HG03439 (cell line): ENCODE results near the gene ERI3.

Source experiments
- ATAC-seq: cut with Tn5 transposase; IDR thresholded peaks from one replicate; pipeline ENCODE4 v1.9.1; 2021; ENCODE audit warnings: mild to moderate bottlenecking, moderate library complexity; ENCODE audit not compliant: unreplicated experiment

Gene ERI3

DNA sequence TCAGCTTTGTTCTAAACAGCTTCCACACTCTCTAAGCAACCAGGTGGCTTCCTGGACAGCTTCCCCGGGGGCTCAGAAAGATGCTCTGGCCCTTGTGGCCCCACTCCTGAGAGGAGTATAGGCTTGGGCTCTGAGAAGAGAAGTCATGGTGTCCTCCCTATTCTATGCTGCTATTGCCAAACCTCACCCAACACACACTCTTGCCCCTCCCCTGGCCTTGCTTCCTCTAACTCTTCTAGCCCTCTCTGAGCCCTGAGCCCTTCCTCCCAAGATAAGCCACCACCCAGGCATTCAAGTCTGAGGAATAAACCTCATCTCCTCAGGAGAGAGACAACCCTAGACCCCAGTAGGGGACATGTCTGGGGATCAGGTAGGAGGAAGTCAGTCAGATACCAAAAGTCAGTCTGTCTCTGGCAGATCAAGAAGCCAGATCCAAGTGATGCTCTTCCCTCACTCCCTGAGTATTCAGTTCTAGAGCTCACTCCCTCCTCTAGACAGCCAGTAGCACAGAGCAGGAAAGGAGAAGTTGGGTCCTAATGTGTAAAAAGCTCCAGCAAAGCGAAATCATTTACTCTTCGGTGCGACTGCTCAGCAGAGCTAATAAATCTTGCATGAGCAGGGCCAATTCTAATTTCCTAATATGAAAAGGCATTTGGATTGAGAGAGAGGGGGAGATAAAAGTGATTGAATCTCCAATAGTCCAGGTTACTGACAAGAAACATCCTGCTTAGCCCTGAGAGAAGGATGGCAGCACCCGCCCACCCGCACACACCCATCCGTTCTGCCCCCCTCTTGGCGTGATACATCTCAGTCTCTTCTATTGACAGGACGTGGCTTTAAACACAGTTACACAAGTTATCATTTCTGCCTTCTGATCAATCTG is 91.2 kb downstream of the ERI3 start:
- no peak for ATAC-seq

DNA sequence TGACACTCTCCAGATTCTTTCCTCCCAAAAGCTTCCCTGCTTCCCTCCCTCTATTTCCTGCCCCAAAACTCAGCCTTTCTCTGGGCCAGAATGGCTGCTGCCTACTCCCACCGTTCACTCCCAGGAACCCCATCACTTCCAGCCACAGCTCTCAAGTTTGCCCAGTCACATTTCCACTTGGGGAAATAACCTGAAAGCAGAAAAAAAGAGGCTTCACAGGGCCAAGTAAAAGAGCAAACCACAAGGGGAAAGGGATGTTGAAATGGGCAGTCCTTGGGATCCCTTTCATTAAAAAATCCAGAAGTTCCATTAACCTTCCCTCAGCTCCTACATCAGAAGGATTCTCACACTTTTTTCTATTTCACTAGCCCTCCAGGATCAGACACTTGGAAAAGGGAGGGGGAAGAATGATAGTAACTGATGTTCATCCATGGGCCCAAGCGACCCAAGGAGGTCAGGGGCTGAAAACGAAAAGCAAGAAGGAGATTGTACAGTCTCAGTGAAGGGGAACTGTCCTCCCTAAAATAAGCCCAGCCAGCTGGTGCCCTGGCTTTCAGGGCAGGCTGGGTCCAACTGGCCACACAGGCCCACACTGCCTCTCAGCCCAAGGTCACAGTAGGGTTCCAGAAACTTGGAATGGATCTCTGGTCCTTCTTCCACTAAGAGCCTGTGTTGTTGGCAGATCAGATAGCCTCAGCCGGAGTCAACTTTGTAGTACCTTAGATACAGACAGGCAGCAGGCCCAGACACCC is 92.1 kb downstream of the ERI3 start:
- no peak for ATAC-seq

GRCh38 chr1:44262414-44262813 is 92.6 kb downstream of the ERI3 start:
- ATAC-seq, result no peak

DNA sequence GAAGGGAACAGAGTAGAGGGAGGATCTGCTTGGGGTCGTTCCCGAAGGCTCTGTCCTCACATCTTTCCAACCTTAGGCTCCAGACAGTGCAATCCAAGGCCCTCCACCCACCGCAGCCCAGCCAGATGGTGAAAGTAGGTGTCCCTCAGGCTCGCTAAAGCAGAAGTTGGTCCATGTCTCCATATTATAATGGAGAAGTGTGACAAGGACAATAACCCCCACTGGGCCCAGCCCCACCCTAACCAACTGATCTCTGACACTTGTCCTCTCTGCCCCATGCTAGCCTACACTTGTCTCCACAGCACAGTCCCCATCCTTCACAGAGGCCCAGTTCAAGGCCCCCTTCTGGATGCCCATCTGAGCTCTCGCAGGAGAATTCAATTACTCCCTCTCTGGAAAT is 93.1 kb downstream of the ERI3 start:
- no peak for ATAC-seq

DNA sequence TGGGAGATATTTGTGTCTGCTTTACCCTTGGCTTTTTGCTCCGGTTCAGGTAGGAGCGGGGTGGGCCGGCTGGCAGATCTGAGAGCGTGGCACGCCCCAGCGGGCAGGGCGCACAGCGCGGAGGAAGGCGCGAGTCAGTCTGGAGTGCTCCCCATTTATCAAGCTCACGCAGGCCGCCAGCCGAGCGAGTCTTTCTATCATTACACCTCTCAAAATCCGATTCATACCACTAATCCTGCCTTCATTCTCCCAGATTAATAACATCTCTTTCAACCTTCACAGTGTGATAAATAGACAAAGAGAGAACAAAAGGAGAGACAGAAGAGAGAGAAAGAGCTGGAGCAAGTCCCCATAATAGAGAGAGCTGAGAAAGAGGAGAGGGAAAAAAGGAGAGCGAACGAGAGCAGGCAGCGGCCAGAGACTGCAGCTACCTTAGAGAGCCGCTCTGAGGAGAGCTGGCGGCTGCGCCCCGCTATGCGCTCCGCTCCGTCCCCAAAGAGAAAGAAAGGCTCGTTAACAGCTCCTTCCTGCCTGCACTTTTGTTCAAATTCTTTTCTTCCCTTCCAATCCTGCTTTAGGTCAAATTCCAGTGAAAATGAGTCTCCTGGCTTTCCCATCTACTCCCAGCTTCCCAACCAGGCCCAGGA is 93.8 kb downstream of the ERI3 start:
- ATAC-seq, result no peak

DNA sequence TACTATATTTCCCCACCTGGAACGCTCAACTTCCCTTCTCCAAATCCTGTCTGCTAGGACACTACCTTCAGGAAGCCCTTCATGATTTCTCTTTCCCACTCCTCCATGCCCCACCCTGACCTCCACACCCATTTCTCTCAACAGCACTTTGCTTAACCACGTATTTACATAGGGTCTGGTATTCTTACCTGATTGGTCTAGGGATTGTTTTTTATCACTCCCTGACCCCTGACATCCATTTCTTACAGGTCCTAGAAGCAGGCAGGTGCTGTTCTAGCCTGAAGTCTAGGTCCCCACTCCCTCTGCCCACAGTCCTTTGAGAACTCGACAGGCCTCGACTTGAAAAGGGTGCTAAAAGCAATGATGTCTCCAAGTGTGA is 94.3 kb downstream of the ERI3 start:
- no peak for ATAC-seq

DNA sequence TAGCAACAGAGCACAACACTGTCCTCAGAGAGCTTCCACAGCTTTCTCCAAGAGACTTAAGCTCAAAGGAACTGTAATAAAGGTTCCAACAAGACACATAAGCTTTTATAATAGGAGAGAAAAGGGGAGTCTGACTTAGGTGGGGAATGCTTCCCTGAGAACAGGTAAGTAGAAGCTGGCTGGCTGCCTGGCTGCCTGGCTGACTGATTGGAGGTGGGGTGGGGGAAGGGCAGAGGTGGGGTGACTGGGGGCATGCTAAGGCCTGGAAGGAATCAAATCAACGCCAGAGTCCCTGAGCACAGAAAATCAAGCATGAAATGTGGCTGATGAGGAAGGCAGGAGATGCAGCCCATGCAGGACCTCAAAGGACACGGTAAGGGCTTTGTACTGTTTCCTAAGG is 96.0 kb downstream of the ERI3 start:
- ATAC-seq, result no peak

GRCh38 chr1:44256762-44257554 is 98.1 kb downstream of the ERI3 start:
- ATAC-seq, result no peak

- ATAC-seq, result no peak
Observed at GRCh38 chr1:44254392-44254910, 100.6 kb downstream of the ERI3 start.

DNA sequence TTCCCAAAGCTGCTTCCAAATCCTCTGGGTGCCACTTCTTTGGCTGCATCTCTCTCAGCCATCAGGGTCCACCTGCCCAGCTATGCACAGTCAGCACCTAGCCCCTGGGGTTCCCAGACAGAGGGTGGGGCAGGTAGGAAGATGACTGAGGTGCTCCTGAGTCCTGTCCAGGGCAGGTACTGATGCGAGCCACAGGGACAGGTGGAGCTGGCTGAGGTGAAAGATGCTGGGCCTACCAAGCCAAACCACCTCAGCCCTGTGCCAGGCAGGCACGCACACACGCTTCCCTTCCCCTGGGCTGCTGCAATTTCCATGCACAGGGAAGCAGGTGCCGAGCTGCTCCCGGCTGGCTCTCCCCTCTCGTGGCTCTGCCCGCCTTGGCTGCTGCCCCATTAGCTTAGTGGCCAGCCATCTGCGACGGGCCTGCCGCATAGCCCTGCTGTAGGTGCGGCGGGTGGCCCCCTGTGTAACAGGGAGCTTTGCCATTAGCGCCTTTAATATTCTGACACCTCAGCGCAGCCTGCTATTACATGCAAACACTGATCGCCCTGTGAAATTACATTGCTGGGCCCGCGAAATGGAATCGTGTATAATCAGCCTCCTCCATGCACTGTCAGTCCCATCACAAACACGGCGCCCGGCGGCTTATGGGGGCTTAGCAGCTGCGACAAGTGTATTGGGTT is 102.9 kb downstream of the ERI3 start:
- no peak for ATAC-seq

- no peak for ATAC-seq
Observed at GRCh38 chr1:44251486-44251885, 103.6 kb downstream of the ERI3 start.

DNA sequence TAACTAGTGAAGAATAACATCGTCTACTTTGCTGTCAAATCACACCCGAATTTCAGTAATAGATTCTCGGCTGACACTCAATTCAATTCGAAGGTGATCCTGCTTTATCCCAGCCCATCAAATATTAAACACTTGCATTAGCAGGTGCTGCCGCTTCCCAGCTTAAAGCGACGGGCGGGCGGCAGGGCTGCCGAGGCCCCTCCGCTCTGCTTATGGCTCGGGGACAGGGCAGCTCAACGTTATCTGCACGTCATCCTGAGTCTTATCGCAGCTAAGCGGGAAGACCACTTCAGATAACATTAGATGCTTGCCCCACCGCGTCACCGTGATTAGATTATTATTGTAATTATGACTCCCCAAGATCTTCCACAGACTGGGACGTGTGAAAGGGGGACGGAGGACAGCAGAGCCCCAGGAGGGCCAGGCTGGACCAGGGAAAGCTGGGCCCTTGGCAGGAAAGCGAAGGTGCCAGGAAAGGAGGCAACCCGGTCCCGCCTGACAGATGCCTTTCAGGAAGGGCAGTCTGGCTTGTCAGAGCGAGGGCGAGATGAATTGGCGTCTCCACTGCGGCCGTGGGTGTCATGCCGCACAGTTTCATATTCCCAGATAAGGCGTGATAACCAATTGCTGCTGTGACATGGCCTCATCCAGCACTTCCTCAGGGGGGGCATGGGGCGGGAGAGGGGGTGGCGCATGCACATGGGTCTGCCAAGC is 104.8 kb downstream of the ERI3 start:
- no peak for ATAC-seq

DNA sequence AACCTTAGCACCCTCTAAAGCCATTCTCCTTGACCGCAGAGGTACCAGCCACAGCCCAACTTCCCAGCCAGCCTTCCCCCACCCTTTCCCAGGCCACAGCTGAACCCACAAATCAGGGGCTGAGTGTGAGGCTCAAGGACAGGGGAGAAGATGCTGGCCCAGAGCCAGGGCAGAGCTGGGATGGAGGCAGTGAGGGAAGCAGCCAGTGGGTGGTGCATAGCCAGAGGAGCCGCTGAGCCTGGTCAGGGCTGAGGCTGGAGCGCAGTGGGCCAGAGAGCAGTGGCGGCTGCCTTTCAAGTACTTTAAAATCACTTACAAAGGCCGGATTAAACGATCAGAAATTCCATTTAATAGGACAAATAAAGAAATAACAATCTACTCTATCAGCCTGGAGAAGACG is 105.5 kb downstream of the ERI3 start:
- ATAC-seq, result no peak

DNA sequence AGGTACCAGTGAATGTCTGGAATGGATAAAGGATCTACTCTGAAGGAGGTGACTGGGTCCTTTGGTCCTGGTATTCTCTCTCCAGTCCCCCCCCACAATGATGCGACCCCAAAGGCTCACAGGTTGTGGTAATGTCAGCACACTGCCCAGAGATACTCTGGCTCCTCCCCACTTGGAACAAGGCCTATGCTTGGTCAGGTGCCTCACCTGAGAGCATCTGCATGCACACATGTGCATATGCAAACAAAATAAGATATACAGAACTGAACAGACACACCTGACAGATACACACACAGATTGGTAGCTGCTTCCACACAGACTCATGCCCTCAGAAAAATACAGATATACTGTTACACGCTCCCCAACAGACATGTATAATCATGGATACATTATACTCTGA is 108.3 kb downstream of the ERI3 start:
- no peak for ATAC-seq

DNA sequence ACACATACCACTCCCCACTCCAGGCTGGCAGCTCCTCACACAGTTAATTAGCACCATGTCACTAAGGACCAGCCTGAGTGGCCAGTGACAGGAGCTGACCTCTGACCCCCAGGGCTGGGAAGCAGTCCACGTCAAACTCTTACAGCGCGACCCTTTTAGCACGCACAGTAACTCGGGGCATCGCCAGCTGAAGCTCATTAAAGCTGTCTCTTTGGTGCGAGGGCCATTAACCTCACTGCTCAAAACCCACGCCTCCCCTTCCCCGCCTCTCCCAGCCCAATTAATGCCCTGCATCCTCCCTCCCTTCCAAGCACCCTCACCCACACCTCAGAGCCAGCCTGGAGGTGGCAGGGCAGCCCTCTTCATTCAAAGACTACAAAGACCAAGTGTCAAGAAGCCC is 110.1 kb downstream of the ERI3 start:
- ATAC-seq, result no peak

- ATAC-seq, result no peak
Observed at GRCh38 chr1:44243782-44244495, 111.1 kb downstream of the ERI3 start.

GRCh38 chr1:44242746-44243145 is 112.3 kb downstream of the ERI3 start:
- ATAC-seq, result no peak

DNA sequence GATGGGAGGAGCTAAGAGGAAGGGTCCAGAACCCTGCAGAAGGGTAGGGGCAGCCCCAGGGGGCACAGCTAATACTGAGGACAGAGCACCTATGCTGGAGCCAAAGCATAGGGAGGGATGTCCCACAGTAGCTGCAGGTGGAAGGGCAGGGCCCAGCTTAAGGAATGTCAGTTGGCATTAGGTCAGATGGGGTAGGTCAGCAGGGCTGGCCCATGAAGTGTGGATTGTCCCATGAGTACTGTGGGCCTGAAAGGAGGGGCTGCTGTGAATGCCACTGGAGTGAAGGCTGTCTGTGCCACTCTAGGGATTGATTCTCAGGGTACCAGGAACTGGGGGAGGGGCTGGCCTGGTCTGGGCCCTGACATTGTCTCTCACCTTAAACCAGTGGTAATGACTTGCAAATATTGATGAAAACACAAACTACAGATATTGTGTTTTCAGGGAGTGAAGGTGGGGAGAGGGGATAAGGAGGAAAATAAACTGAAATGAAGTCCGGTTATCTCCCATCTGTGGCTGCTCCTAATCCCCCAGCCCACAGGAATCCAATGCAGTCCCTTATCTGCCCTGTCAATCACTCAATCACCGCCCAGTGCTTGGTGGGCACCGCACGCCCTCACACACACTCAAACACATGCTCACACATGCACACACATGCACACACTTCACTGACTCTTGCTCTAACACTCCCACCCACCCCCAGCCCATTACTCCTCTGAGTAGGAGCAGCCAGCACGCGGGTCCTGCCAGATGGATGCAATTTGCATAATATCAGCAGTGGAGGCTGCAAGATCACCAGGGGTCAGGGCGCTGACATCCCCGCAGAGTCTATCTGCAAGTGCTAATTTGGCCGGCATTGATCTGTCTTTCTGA is 114.0 kb downstream of the ERI3 start:
- ATAC-seq, result no peak
